KMS-11 (cell line): Measurements from ENCODE around the gene HS2ST1.

Source experiments
- H2AFZ ChIP-seq: fragments of 200-600 bp; sonication (generic); 2 replicates; pipeline ENCODE4 v1.6.1; 2016; ENCODE audit warnings: antibody characterized with exemption, mixed run types, low read depth
- H3K27ac ChIP-seq: fragments of 200-600 bp; sonication (generic); 2 replicates; pipeline ENCODE4 v1.6.1; 2016; ENCODE audit warnings: mild to moderate bottlenecking, mixed run types
- H3K27me3 ChIP-seq: fragments of 200-600 bp; sonication (generic); 2 replicates; pipeline ENCODE4 v1.6.1; 2017; ENCODE audit warnings: mild to moderate bottlenecking, low read depth, mixed run types, moderate library complexity; ENCODE audit not compliant: insufficient read depth
- H3K36me3 ChIP-seq: fragments of 200-600 bp; sonication (generic); 2 replicates; pipeline ENCODE4 v1.6.1; 2017; ENCODE audit warnings: mild to moderate bottlenecking, mixed run types; ENCODE audit not compliant: insufficient read depth
- H3K4me1 ChIP-seq: fragments of 200-600 bp; sonication (generic); 2 replicates; pipeline ENCODE4 v1.6.1; 2016; ENCODE audit warnings: mild to moderate bottlenecking, low read depth, mixed run types; ENCODE audit not compliant: poor library complexity, severe bottlenecking
- H3K4me2 ChIP-seq: fragments of 200-600 bp; sonication (generic); 2 replicates; pipeline ENCODE4 v1.7.0; 2016; ENCODE audit warnings: mild to moderate bottlenecking, mixed run types
- H3K4me3 ChIP-seq: fragments of 200-600 bp; sonication (generic); IDR thresholded peaks from 2 replicates; pipeline ENCODE4 v1.6.1; 2017; ENCODE audit warnings: low read depth, low read length, mixed read lengths; ENCODE audit not compliant: insufficient read depth
- H3K79me2 ChIP-seq: fragments of 200-600 bp; sonication (generic); 2 replicates; pipeline ENCODE4 v1.6.1; 2016; ENCODE audit warnings: low read depth, mixed run types; ENCODE audit not compliant: insufficient read depth
- H3K9ac ChIP-seq: fragments of 200-600 bp; sonication (generic); 2 replicates; pipeline ENCODE4 v1.6.1; 2016; ENCODE audit warnings: mild to moderate bottlenecking, mixed run types
- H4K20me1 ChIP-seq: fragments of 200-600 bp; sonication (generic); 2 replicates; pipeline ENCODE4 v1.6.1; 2016; ENCODE audit warnings: mild to moderate bottlenecking, mixed run types; ENCODE audit not compliant: insufficient read depth
- TF ChIP-seq, protein P1 (sequence below): fragments of 200-600 bp; sonication (generic); conservative IDR thresholded peaks from 2 replicates; pipeline ENCODE4 v1.6.1; 2017; ENCODE audit warnings: low read depth, mild to moderate bottlenecking, antibody characterized with exemption, low read length, moderate library complexity, mixed read lengths

HS2ST1 gene

DNA sequence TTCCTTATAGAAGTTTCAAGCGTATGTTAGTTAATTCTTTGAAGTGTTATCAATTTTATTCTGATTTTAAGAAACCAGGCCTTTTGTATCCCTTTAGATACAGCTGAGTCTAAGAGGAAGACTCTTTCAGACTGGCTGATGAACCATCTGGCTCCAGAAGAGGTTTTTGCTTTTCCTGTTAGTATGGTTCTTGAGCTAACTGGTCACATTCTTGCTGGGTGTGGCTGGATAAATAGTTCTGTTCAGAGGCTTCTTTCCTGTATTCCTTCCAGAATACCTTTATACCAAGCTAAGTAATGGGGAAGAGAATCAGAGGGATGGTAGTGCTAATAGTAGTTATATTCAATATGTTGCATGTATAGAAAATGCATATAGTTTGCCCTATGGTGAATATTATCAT lies 12.4 kb downstream of the HS2ST1 start:
- TF ChIP-seq, protein P1, sequence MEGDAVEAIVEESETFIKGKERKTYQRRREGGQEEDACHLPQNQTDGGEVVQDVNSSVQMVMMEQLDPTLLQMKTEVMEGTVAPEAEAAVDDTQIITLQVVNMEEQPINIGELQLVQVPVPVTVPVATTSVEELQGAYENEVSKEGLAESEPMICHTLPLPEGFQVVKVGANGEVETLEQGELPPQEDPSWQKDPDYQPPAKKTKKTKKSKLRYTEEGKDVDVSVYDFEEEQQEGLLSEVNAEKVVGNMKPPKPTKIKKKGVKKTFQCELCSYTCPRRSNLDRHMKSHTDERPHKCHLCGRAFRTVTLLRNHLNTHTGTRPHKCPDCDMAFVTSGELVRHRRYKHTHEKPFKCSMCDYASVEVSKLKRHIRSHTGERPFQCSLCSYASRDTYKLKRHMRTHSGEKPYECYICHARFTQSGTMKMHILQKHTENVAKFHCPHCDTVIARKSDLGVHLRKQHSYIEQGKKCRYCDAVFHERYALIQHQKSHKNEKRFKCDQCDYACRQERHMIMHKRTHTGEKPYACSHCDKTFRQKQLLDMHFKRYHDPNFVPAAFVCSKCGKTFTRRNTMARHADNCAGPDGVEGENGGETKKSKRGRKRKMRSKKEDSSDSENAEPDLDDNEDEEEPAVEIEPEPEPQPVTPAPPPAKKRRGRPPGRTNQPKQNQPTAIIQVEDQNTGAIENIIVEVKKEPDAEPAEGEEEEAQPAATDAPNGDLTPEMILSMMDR = no peak
- Histone ChIP-seq H3K27me3 (no peaks in the 10 kb centered on the region), H3K36me3 (no peaks in the 10 kb centered on the region), H3K4me3 (no peak overlapping the region), H2AFZ (no peak overlapping the region), H3K4me1 (peaks cover 5% of the 10 kb centered on the region), H4K20me1 (no peaks in the 10 kb centered on the region), H3K9ac (no peak overlapping the region), H3K79me2 (no peaks in the 10 kb centered on the region; the same call in 1 of the 2 replicates), H3K4me2 (no peak overlapping the region), H3K27ac (no peak overlapping the region)

DNA sequence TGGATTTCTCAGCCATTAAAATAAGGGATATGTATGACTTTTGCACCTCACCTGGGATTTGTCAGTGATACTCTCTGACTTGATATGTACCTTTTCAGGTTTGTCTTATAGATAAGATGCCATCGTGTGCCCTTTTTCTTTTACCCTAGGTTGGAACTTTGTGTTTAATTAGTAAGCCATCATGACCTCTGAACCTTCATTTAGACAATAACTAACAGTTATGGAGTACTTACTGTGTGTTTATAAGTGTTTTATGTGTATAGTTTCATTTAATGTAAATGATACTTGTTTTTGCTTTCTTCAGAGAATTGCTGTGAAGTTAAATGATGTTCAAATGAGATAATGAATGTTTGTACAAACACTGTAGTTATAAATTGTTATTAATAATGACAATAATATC lies 14.4 kb downstream of the HS2ST1 start:
- Histone ChIP-seq H3K36me3 (no peaks in the 10 kb centered on the region), H3K4me1 (peaks cover 5% of the 10 kb centered on the region), H2AFZ (no peak overlapping the region), H3K4me2 (no peak overlapping the region), H4K20me1 (no peaks in the 10 kb centered on the region), H3K27me3 (no peaks in the 10 kb centered on the region), H3K27ac (no peak overlapping the region), H3K79me2 (no peaks in the 10 kb centered on the region), H3K4me3 (no peak overlapping the region), H3K9ac (no peak overlapping the region)
- TF ChIP-seq, protein P1 = no peak

DNA sequence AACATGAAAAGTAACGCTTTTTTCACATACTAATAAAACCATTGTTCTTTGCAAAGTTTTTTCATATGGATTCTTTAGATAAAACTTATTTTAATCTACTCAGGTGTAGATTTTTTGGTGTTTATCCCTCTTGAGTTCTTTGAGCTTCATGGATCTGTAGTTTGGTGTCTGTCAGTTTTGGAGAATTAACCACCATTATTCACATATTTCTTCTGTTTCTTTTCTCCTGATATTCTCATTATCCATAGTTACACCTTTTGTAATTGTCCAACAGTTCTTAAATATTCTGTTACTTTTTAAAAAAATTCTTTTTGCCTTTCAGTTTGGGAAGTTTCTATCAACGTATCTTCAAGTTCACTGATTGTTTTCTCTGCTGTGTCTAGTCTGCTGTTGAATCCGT lies 18.6 kb downstream of the HS2ST1 start:
- no peak overlapping the region for H2AFZ ChIP-seq
- H3K79me2 ChIP-seq = no peaks in the 10 kb centered on the region; the same call in 1 of the 2 replicates
- H3K4me2 ChIP-seq = no peak overlapping the region
- H3K4me1 ChIP-seq = peaks cover 3% of the 10 kb centered on the region
- no peaks in the 10 kb centered on the region for H3K27me3 ChIP-seq
- no peak overlapping the region for H3K4me3 ChIP-seq
- H3K36me3 ChIP-seq = no peaks in the 10 kb centered on the region
- TF ChIP-seq, protein P1 = no peak
- H3K27ac ChIP-seq = no peak overlapping the region
- H3K9ac ChIP-seq = no peak overlapping the region
- no peaks in the 10 kb centered on the region for H4K20me1 ChIP-seq

DNA sequence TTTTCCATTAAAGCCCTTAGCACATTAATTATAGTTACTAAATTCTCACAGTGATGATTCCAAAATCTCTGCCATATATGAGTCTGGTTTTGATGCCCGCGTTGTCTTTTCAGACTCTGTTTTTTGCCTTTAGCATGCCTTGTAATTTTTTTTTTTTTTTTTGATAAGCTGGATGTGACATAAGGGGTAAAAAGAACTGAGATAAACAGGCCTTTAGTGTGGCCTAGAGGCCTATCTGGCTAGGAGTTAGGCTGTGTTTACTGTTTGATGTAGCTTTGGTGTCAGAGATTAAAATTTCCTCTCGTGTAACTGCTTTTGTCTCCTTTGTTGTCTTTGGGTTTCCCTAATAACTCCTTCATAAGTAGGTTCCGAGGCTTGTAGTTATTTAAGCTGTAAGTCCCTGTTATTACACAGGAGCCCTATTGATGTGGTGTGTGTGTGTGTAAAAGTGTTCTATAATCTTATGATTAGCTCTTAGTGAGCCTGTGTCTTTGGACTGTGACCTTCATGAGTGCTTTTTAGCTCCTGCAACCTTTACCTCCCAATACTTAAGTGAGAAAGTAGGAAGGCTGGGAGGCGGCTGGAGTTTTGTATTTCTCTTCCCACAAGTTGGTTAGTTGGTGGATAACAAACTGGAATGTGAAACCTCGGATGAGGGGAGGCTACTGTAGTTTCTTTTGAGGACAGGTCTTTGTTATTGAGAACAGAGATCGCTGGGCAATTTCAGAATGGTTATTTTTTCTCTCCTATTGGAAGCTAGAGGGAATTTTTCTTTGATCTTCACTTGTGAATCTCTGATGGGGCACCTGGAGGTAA lies 19.3 kb downstream of the HS2ST1 start:
- H3K4me2 ChIP-seq = no peak overlapping the region

More for the DNA sequence above, 19.3 kb downstream of the HS2ST1 start:
- no peak overlapping the region for H3K4me3 ChIP-seq
- H3K36me3 ChIP-seq = no peaks in the 10 kb centered on the region
- no peaks in the 10 kb centered on the region for H3K27me3 ChIP-seq
- H4K20me1 ChIP-seq = no peaks in the 10 kb centered on the region
- peaks cover 8% of the 10 kb centered on the region for H3K4me1 ChIP-seq
- no peaks in the 10 kb centered on the region; the same call in 1 of the 2 replicates for H3K79me2 ChIP-seq
- H2AFZ ChIP-seq = no peak overlapping the region
- no peak overlapping the region for H3K27ac ChIP-seq
- H3K9ac ChIP-seq = no peak overlapping the region
- TF ChIP-seq, protein P1 = no peak
